Measurements from ENCODE around the gene ACTL8.

The ACTL8 gene

GRCh38 chr1:17763995-17764394 lies 8.9 kb downstream of the ACTL8 start:
- no peak for DNase-seq (ENCODE audit: low read depth, low spot score)
- TF ChIP-seq CTCF (IDR thresholded peaks at IDR 0.05; ENCODE audit: low read depth, low read length), result no peak
- H3K4me3 ChIP-seq (ENCODE audit: low read depth, low read length), result no peak overlapping the region
- in situ Hi-C loops (cut with HindIII; ENCODE audit: low sequenced_read_pairs), result no loop called here

GRCh38 chr1:17764591-17764990 lies 9.5 kb downstream of the ACTL8 start:
- no peak for DNase-seq (ENCODE audit: low read depth, low spot score)
- TF ChIP-seq CTCF (IDR thresholded peaks at IDR 0.05; ENCODE audit: low read depth, low read length), result no peak
- in situ Hi-C loops (cut with HindIII; ENCODE audit: low sequenced_read_pairs), result no loop called here
- no peak overlapping the region for H3K4me3 ChIP-seq (ENCODE audit: low read depth, low read length)

GRCh38 chr1:17765444-17766411 lies 10.6 kb downstream of the ACTL8 start:
- in situ Hi-C loops (cut with HindIII; ENCODE audit: low sequenced_read_pairs), result no loop called here
- no peak for TF ChIP-seq CTCF (IDR thresholded peaks at IDR 0.05; ENCODE audit: low read depth, low read length)
- H3K4me3 ChIP-seq (ENCODE audit: low read depth, low read length), result no peak overlapping the region
- peak; percentile 92 for DNase-seq (ENCODE audit: low read depth, low spot score)

DNA sequence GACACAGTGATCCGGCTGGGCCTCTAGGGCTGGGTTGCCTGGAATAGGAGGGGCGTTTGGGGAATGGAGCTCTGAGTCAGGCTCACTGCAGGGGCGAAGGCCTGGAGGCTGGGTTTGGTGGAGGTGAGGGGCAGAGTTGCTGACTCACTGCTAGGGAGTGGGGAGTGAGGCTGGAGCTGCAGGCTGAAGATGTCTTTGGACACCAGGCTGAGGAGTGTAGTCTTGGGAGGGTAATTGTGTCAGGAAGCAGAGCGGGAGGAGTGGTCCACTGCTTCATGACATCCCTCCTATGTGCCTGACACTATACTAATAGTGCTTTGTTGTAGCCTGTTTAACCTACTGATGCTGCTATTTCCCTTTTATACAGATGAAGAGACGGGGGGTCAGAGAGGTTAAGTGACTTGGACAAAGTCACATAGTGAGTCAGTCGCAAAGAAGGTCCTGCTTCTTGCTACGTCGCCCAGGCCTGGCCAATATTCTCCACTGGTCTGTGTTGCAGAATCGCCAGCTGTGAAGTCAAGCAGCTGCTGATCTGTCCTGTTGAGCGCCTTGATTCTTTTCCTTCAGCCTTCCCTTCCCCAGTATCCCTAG lies 13.6 kb downstream of the ACTL8 start:
- TF ChIP-seq CTCF (IDR thresholded peaks at IDR 0.05; ENCODE audit: low read depth, low read length), result no peak
- H3K4me3 ChIP-seq (ENCODE audit: low read depth, low read length), result no peak overlapping the region
- in situ Hi-C loops (cut with HindIII; ENCODE audit: low sequenced_read_pairs), result no loop called here
- peak; percentile 86 for DNase-seq (ENCODE audit: low read depth, low spot score)

DNA sequence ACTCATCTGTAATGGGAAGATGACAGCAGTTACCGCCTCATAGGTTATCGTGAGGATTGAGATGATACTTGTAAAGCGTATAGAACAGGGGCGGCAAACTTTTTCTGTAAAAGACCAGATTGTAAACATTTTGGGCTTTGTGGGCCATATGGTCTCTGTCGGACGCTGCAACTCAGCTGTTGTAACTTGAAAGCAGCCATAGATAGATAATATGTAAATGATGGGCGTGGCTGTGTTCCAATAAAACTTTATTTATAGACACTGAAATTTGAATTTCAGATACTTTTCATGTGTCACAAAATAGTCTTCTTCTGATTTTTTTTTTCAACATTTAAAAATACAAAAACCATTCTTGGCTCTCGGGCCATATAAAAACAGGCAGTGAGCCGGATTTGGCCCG lies 15.8 kb downstream of the ACTL8 start:
- no peak overlapping the region for H3K4me3 ChIP-seq (ENCODE audit: low read depth, low read length)
- in situ Hi-C loops (cut with HindIII; ENCODE audit: low sequenced_read_pairs), result no loop called here
- TF ChIP-seq CTCF (IDR thresholded peaks at IDR 0.05; ENCODE audit: low read depth, low read length), result no peak
- no peak for DNase-seq (ENCODE audit: low read depth, low spot score)

- TF ChIP-seq CTCF (IDR thresholded peaks at IDR 0.05; ENCODE audit: low read depth, low read length), result no peak
These were observed 17.6 kb downstream of the ACTL8 start for GRCh38 chr1:17772615-17773212.

More at GRCh38 chr1:17772615-17773212, 17.6 kb downstream of the ACTL8 start:
- in situ Hi-C loops (cut with HindIII; ENCODE audit: low sequenced_read_pairs), result no loop called here
- no peak for DNase-seq (ENCODE audit: low read depth, low spot score)
- no peak overlapping the region for H3K4me3 ChIP-seq (ENCODE audit: low read depth, low read length)
